ENCODE data around the gene KCNE2.
"Not testable (repeated sequence)": the region's sequence is repeated elsewhere in the genome, so short reads cannot be mapped to it uniquely, and the experiment has no call there.

KCNE2 gene

GRCh38 chr21:34407294-34407693, 43.5 kb downstream of the KCNE2 start:
- DNase-seq (ENCODE audit: low spot score) = not testable (repeated sequence)

- DNase-seq (ENCODE audit: low spot score) = not testable (repeated sequence)
Observed at GRCh38 chr21:34417448-34418077, 53.8 kb downstream of the KCNE2 start.

Data from hematopoietic multipotent progenitor cell treated with erythropoietin and hydrocortisone succinate and interleukin-3 and kit ligand, for 17 days (in vitro differentiated cells).